A673 (cell line): ENCODE measurements around the gene RPL36. TPM values are rescaled to one million over a fixed set of nuclear protein-coding genes. Genes with fewer than 3 reads are reported as not detected.

Experiments
- Bru-seq: library from RNA; stranded (reverse); fragments of 400-500 nt; gene quantifications from one replicate; lab custom pipeline; 2021; lab: Mats Ljungman, UMichigan
- BruChase-seq, 2 experiments: library from RNA; stranded (reverse); fragments of 400-500 nt; gene quantifications; one replicate each; lab custom pipeline; 2021; lab: Mats Ljungman, UMichigan
- BruUV-seq: library from RNA; stranded (reverse); fragments of 400-500 nt; replicated peaks from 2 replicates; lab custom pipeline; 2021; lab: Mats Ljungman, UMichigan
- CTCF ChIA-PET: fragments of 300-600 bp; sonication (Branson Sonifier 250); formaldehyde crosslinking; loops from one replicate; lab custom pipeline; 2022; ENCODE audit warnings: antibody characterized with exemption; lab: Charles Lee
- POLR2A ChIA-PET: fragments of 300-600 bp; sonication (Branson Sonifier 250); formaldehyde crosslinking; loops from one replicate; lab custom pipeline; 2022; ENCODE audit warnings: antibody characterized with exemption; ENCODE audit not compliant: low non-redundant PET; lab: Charles Lee
- DNase-seq: peaks from one replicate; pipeline ENCODE4 v3.0.0-alpha.2; 2015; ENCODE audit warnings: low spot score
- H3K27ac ChIP-seq: fragments of 200-600 bp; sonication (generic); 2 replicates; pipeline ENCODE4 v1.5.1; 2016; ENCODE audit warnings: mixed run types, low read depth, mild to moderate bottlenecking, mixed read lengths, antibody characterized with exemption, low read length; ENCODE audit not compliant: poor library complexity, severe bottlenecking
- H3K27me3 ChIP-seq: fragments of 200-600 bp; sonication (generic); replicated peaks from 2 replicates; pipeline ENCODE4 v1.6.1; 2017; ENCODE audit warnings: mixed run types, low read depth, mild to moderate bottlenecking, mixed read lengths, antibody characterized with exemption, low read length; ENCODE audit not compliant: insufficient read depth, poor library complexity
- H3K36me3 ChIP-seq: fragments of 200-600 bp; sonication (generic); 2 replicates; pipeline ENCODE4 v1.6.1; 2016; ENCODE audit warnings: mixed run types, mild to moderate bottlenecking, mixed read lengths, antibody characterized with exemption, low read length; ENCODE audit not compliant: insufficient read depth, poor library complexity, severe bottlenecking
- H3K4me1 ChIP-seq: fragments of 200-600 bp; sonication (generic); 2 replicates; pipeline ENCODE4 v1.6.1; 2017; ENCODE audit warnings: mixed run types, mild to moderate bottlenecking, mixed read lengths, antibody characterized with exemption, low read length; ENCODE audit not compliant: insufficient read depth, poor library complexity, severe bottlenecking
- H3K4me3 ChIP-seq: fragments of 200-600 bp; sonication (generic); 2 replicates; pipeline ENCODE4 v1.5.1; 2016; ENCODE audit warnings: low read depth, mixed run types, mild to moderate bottlenecking, mixed read lengths, low read length; ENCODE audit not compliant: poor library complexity, severe bottlenecking
- H3K9me3 ChIP-seq: fragments of 200-600 bp; sonication (generic); 2 replicates; pipeline ENCODE4 v1.6.1; 2016; ENCODE audit warnings: mixed run types, low read depth, mild to moderate bottlenecking, mixed read lengths, antibody characterized with exemption, low read length; ENCODE audit not compliant: poor library complexity, severe bottlenecking
- EZH2 ChIP-seq: fragments of 200-600 bp; sonication (generic); IDR thresholded peaks from 2 replicates; pipeline ENCODE4 v1.6.1; 2017; ENCODE audit warnings: borderline replicate concordance, low read depth, mild to moderate bottlenecking, mixed read lengths, antibody characterized with exemption, low read length; ENCODE audit not compliant: poor library complexity, severe bottlenecking
- intact Hi-C: fragments of 100-400 bp; cut with micrococcal nuclease; formaldehyde crosslinking; loops from one replicate; pipeline ENCODE4 v1.10.0; 2022; ENCODE audit not compliant: unreplicated experiment
- long read RNA-seq: library from polyadenylated mRNA; stranded (forward); transcript quantifications from one replicate; pipeline ENCODE4 v2.0.0, GENCODE V29; 2022
- total RNA-seq: library from RNA; stranded (reverse); gene quantifications from 2 replicates; pipeline ENCODE4 v1.2.3, GENCODE V29; 2021
- TF ChIP-seq, protein P1 (sequence below): fragments of 300-800, 200-600 bp; sonication (generic); conservative IDR thresholded peaks from 2 replicates; pipeline ENCODE4 v1.5.1; 2017; ENCODE audit warnings: low read depth, mild to moderate bottlenecking, antibody characterized with exemption, low read length, moderate library complexity, mixed read lengths

RPL36 gene
- total RNA-seq: 984 and 992 TPM in 2 replicates
- percentile 76 among the genes with signal in this experiment for Bru-seq, nascent RNA
- BruChase-seq, experiment 1, labeled RNA remaining after a 2-hour chase: percentile 63 among the genes with signal in this experiment
- BruChase-seq, experiment 2, labeled RNA remaining after a 6-hour chase: percentile 80 among the genes with signal in this experiment
- long read RNA-seq, transcript RPL36-202 (3 exons, 556 nt): minor isoform, 43 of 493 reads
- long read RNA-seq, transcript RPL36-201 (4 exons, 707 nt): major isoform, 423 of 493 reads
- long read RNA-seq, partial matches to known transcripts: 14 of 493 reads
- long read RNA-seq, other reads (novel, unspliced or antisense): 11 of 493 reads

DNA sequence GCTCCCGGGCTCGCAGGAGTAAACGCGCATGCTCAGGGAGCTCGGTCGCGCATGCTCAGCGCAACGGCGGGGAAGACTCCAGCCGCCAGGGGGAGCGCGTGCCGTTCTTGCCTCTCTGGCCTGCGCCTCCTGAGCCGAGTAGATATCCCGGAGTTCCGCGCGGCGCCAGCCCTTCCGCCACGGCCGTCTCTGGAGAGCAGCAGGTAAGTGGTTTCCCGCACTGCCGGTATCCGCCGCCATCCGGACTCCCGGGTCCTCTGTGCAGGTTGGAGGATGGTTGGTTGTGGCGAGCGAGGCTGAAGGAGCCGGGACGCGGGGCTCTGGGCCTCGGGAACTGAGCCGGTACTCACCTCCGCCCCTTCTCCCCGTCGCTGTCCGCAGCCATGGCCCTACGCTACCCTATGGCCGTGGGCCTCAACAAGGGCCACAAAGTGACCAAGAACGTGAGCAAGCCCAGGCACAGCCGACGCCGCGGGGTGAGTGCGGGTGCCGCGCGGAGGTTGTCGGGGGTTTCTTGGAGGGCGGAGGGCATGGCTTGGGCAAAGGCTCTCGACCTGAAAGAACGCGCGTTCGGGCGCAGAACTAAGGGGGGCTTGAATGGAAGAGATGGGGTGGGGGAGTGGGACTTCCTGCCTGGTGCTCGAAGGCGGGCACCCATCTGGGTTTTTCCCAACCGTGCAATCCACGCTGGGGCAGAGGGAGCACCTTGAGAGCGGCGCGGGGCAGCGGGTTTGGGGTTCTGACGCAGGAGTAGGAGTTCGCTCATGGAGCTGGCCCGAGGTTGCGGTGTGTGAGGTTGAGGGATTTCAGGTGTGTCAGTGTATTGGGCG lies at the start of gene RPL36:
TSS of gene RPL36 (plus strand) at position 171 of the 830 bp plus-strand sequence. CDS start at position 384, 213 bp downstream.
- Histone ChIP-seq H3K4me3 (peak within 1 kb of the TSS; percentile 92), H3K27ac (peak within 1 kb of the TSS; percentile 96), H3K4me1 (peaks cover 8% of the 10 kb centered on the region), H3K36me3 (peaks cover 43% of the 10 kb centered on the region), H3K27me3 (no peaks in the 10 kb centered on the region), H3K9me3 (no peaks in the 10 kb centered on the region)
- TF ChIP-seq, protein P1, sequence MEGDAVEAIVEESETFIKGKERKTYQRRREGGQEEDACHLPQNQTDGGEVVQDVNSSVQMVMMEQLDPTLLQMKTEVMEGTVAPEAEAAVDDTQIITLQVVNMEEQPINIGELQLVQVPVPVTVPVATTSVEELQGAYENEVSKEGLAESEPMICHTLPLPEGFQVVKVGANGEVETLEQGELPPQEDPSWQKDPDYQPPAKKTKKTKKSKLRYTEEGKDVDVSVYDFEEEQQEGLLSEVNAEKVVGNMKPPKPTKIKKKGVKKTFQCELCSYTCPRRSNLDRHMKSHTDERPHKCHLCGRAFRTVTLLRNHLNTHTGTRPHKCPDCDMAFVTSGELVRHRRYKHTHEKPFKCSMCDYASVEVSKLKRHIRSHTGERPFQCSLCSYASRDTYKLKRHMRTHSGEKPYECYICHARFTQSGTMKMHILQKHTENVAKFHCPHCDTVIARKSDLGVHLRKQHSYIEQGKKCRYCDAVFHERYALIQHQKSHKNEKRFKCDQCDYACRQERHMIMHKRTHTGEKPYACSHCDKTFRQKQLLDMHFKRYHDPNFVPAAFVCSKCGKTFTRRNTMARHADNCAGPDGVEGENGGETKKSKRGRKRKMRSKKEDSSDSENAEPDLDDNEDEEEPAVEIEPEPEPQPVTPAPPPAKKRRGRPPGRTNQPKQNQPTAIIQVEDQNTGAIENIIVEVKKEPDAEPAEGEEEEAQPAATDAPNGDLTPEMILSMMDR: peak; percentile 99
- no peak for TF ChIP-seq EZH2
- DNase-seq: peak; percentile 98
- CTCF ChIA-PET: interaction anchor here (0.6 to 1.2 kb wide), 4 partner anchors 28 to 114 kb away, joined by 3 to 4 read pairs (median 4); partner anchors contain the start of genes CATSPERD and LONP1
- intact Hi-C loops: no loop called here
- POLR2A ChIA-PET: interaction anchor here (2.4 kb wide), 1 partner anchor 28 kb away, joined by 7 read pairs; no protein-coding TSS in a partner anchor
- BruUV-seq: no TSS peak

DNA sequence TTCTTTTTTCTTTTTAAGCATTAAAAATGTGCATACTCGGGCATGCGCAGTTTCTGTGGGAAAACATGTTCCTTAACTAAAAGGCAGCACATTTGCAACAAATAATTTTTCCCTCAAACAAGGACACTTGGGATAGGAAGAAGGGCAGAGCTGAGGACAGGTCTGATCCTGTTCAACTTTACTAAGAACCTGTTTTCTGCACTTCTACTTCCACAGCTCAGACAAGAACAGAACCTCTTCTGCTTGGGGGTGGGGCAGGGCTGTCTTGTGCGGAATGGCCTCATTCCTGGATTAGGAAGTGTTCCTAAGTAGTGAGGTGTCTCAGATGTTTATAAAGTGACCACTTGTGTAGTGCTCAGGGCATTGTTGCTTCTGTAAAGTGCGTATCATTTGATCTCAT lies 48.9 kb upstream of the RPL36 start:
- Histone ChIP-seq H3K36me3 (peaks cover 57% of the 10 kb centered on the region), H3K9me3 (no peaks in the 10 kb centered on the region), H3K4me3 (no peak overlapping the region), H3K27me3 (no peaks in the 10 kb centered on the region), H3K4me1 (no peaks in the 10 kb centered on the region), H3K27ac (no peak overlapping the region)
- BruUV-seq: no TSS peak
- TF ChIP-seq, protein P1: no peak
- no peak for TF ChIP-seq EZH2
- no peak for DNase-seq
- POLR2A ChIA-PET: no interaction called here
- CTCF ChIA-PET: no interaction called here
- intact Hi-C loops: no loop called here

GRCh38 chr19:5642204-5642603 lies 47.9 kb upstream of the RPL36 start:
- BruUV-seq: no TSS peak
- intact Hi-C loops: no loop called here

More at GRCh38 chr19:5642204-5642603, 47.9 kb upstream of the RPL36 start:
- Histone ChIP-seq H3K9me3 (no peaks in the 10 kb centered on the region), H3K4me3 (no peak overlapping the region), H3K36me3 (peaks cover 67% of the 10 kb centered on the region), H3K27ac (no peak overlapping the region), H3K27me3 (no peaks in the 10 kb centered on the region), H3K4me1 (no peaks in the 10 kb centered on the region)
- TF ChIP-seq, protein P1: no peak
- TF ChIP-seq EZH2: no peak
- ChIA-PET CTCF (no interaction called here), POLR2A (no interaction called here)
- no peak for DNase-seq
